Trophoblast cell (in vitro differentiated cells and primary cell): ENCODE measurements around the gene NECTIN2.
"Not testable (repeated sequence)": the region's sequence is repeated elsewhere in the genome, so short reads cannot be mapped to it uniquely, and the experiment has no call there.

Source experiments
- DNase-seq, 2 donors: peaks; one replicate each; pipeline ENCODE4 v3.0.0-alpha.2; 2016
- H2AFZ ChIP-seq: 2 replicates; pipeline ENCODE4 v1.6.1; 2013; ENCODE audit warnings: low read length, moderate library complexity, mild to moderate bottlenecking; ENCODE audit not compliant: insufficient read depth, poor library complexity
- H2AK5ac ChIP-seq: 2 replicates; pipeline ENCODE4 v1.6.1; 2013; ENCODE audit warnings: mild to moderate bottlenecking, low read length
- H2BK120ac ChIP-seq: 2 replicates; pipeline ENCODE4 v1.6.1; 2013; ENCODE audit warnings: low read length, mild to moderate bottlenecking, moderate library complexity; ENCODE audit not compliant: insufficient read depth, poor library complexity
- H2BK12ac ChIP-seq: 2 replicates; pipeline ENCODE4 v1.6.1; 2013; ENCODE audit warnings: mild to moderate bottlenecking, low read length, moderate library complexity
- H2BK5ac ChIP-seq: 2 replicates; pipeline ENCODE4 v1.6.1; 2013; ENCODE audit warnings: low read length, low read depth, moderate library complexity, mild to moderate bottlenecking; ENCODE audit not compliant: poor library complexity
- H3K14ac ChIP-seq: 2 replicates; pipeline ENCODE4 v1.6.1; 2013; ENCODE audit warnings: mild to moderate bottlenecking, low read length
- H3K18ac ChIP-seq: 2 replicates; pipeline ENCODE4 v1.6.1; 2013; ENCODE audit warnings: mild to moderate bottlenecking, low read length
- H3K23ac ChIP-seq: 2 replicates; pipeline ENCODE4 v1.6.1; 2013; ENCODE audit warnings: low read length
- H3K27ac ChIP-seq: 2 replicates; pipeline ENCODE4 v1.5.1; 2013; ENCODE audit warnings: low read depth, mild to moderate bottlenecking, inconsistent platforms, low read length, moderate library complexity
- H3K27me3 ChIP-seq: 2 replicates; pipeline ENCODE4 v1.6.1; 2013; ENCODE audit warnings: inconsistent platforms, mild to moderate bottlenecking, low read length, moderate library complexity; ENCODE audit not compliant: insufficient read depth
- H3K36me3 ChIP-seq, 2 experiments: 1 replicate in 1 of 2; 2 replicates in 1 of 2; pipeline ENCODE4 v1.6.1; 2013; ENCODE audit warnings: low read length in 2 of 2, mild to moderate bottlenecking in 2 of 2, moderate library complexity in 1 of 2; ENCODE audit not compliant: insufficient read depth in 2 of 2, control insufficient read depth in 1 of 2
- H3K4ac ChIP-seq: 2 replicates; pipeline ENCODE4 v1.6.1; 2013; ENCODE audit warnings: low read depth, mild to moderate bottlenecking, low read length, moderate library complexity
- H3K4me1 ChIP-seq, 2 experiments: 1 replicate in 1 of 2; 2 replicates in 1 of 2; pipeline ENCODE4 v1.6.1; 2013; ENCODE audit warnings: low read length in 2 of 2, mild to moderate bottlenecking in 2 of 2, moderate library complexity in 1 of 2; ENCODE audit not compliant: insufficient read depth in 2 of 2, control insufficient read depth in 1 of 2
- H3K4me2 ChIP-seq: 2 replicates; pipeline ENCODE4 v1.6.1; 2013; ENCODE audit warnings: inconsistent platforms, mild to moderate bottlenecking, low read length, moderate library complexity
- H3K4me3 ChIP-seq: 2 replicates; pipeline ENCODE4 v1.5.1; 2013; ENCODE audit warnings: mild to moderate bottlenecking, low read depth, low read length, inconsistent platforms
- H3K79me1 ChIP-seq: one replicate; pipeline ENCODE4 v1.6.1; 2013; ENCODE audit warnings: low read length
- H3K79me2 ChIP-seq: 2 replicates; pipeline ENCODE4 v1.6.1; 2013; ENCODE audit warnings: low read length, mild to moderate bottlenecking; ENCODE audit not compliant: control insufficient read depth, insufficient read depth, poor library complexity
- H3K9ac ChIP-seq: 2 replicates; pipeline ENCODE4 v1.6.1; 2013; ENCODE audit warnings: mild to moderate bottlenecking, low read length
- H3K9me3 ChIP-seq: 2 replicates; pipeline ENCODE4 v1.6.1; 2013; ENCODE audit warnings: low read depth, mild to moderate bottlenecking, control low read depth, inconsistent platforms, low read length; ENCODE audit not compliant: insufficient read depth
- H4K12ac ChIP-seq: 2 replicates; pipeline ENCODE4 v1.6.1; 2013; ENCODE audit warnings: low read depth, mild to moderate bottlenecking, low read length, moderate library complexity
- H4K8ac ChIP-seq: 2 replicates; pipeline ENCODE4 v1.6.1; 2013; ENCODE audit warnings: low read depth, mild to moderate bottlenecking, low read length, moderate library complexity
- H4K91ac ChIP-seq: one replicate; pipeline ENCODE4 v1.6.1; 2013; ENCODE audit warnings: low read depth, mild to moderate bottlenecking, low read length, moderate library complexity
- WGBS: extraction: QIAGEN DNeasy Blood & Tissue Kit; methylation state at CpG from one replicate; pipeline ENCODE4 v1.1.7; 2013; ENCODE audit warnings: missing lambda C conversion rate; ENCODE audit not compliant: insufficient read length, insufficient coverage; ENCODE audit errors: extremely low coverage; 5-methylcytosine and 5-hydroxymethylcytosine counted together

Gene NECTIN2

DNA sequence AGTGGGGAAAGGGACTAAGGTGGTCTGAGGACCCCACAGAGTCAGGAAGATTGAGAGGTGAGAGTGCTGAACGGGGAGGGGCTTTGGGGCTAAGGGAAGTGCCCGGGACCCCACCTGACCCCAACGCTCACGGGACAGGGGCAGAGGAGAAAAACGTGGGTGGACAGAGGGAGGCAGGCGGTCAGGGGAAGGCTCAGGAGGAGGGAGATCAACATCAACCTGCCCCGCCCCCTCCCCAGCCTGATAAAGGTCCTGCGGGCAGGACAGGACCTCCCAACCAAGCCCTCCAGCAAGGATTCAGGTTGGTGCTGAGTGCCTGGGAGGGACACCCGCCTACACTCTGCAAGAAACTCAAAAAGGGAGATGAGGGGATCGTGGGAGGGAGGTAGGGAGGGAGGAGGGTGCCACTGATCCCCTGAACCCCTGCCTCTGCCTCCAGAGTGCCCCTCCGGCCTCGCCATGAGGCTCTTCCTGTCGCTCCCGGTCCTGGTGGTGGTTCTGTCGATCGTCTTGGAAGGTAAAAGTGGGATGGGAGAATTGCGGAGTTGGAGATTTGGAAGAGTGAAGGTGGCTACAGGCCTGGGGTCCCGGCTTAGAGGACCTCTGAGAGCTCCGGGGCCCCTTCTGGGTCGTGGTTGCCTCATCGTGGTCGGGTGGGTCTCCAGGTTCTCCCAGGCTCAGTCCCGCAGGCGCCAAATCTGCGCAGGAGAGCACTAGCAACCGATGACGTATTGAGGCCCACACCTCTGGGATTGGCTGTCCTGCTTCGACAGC lies 68.5 kb downstream of the NECTIN2 start, which contains the start of gene APOC1:
Gene APOC1 (plus strand): TSS at position 176 of the 774 bp plus-strand sequence. CDS start 284 bp downstream, at position 460.
- DNase-seq, result peak; percentile 80 to 87
- not testable (repeated sequence) for H3K36me3 ChIP-seq, H3K23ac ChIP-seq, H2BK12ac ChIP-seq, H3K4ac ChIP-seq, H2AK5ac ChIP-seq, H3K27me3 ChIP-seq, H3K79me2 ChIP-seq, H3K14ac ChIP-seq, H3K79me1 ChIP-seq, H3K9me3 ChIP-seq
- H3K4me3 ChIP-seq, result peak within 1 kb of the TSS; percentile 62
- peak within 1 kb of the TSS; percentile 74 for H4K8ac ChIP-seq
- peak within 1 kb of the TSS; percentile 68 for H2BK120ac ChIP-seq
- peak within 1 kb of the TSS; percentile 64 for H4K12ac ChIP-seq
- peak within 1 kb of the TSS; percentile 52 for H2AFZ ChIP-seq
- H3K18ac ChIP-seq, result peak within 1 kb of the TSS; percentile 5
- peak within 1 kb of the TSS; percentile 61 for H3K4me2 ChIP-seq
- H2BK5ac ChIP-seq, result peak within 1 kb of the TSS; percentile 64
- H3K4me1 ChIP-seq, result peaks cover 5 to 14% of the 10 kb centered on the region in 2 experiments
- peak within 1 kb of the TSS; percentile 54 for H3K27ac ChIP-seq
- WGBS, result no CpG with 5 or more reads among the region's 28 CpGs
- H4K91ac ChIP-seq, result peak within 1 kb of the TSS; percentile 68
- peak within 1 kb of the TSS; percentile 57 for H3K9ac ChIP-seq

DNA sequence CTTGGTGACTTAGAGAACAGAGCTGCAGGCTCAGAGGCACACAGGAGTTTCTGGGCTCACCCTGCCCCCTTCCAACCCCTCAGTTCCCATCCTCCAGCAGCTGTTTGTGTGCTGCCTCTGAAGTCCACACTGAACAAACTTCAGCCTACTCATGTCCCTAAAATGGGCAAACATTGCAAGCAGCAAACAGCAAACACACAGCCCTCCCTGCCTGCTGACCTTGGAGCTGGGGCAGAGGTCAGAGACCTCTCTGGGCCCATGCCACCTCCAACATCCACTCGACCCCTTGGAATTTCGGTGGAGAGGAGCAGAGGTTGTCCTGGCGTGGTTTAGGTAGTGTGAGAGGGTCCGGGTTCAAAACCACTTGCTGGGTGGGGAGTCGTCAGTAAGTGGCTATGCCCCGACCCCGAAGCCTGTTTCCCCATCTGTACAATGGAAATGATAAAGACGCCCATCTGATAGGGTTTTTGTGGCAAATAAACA lies 78.2 kb downstream of the NECTIN2 start:
- WGBS, result no CpG with 5 or more reads among the region's 8 CpGs
- Histone ChIP-seq H3K4me1 (no peaks in the 10 kb centered on the region), H4K8ac (no peak overlapping the region), H4K12ac (no peak overlapping the region), H3K14ac (no peak overlapping the region), H2BK120ac (no peak overlapping the region), H2AK5ac (no peak overlapping the region), H3K4me2 (no peak overlapping the region), H3K27me3 (no peaks in the 10 kb centered on the region), H3K79me2 (no peaks in the 10 kb centered on the region), H3K36me3 (no peaks in the 10 kb centered on the region), H3K4ac (no peak overlapping the region), H3K9ac (no peak overlapping the region), H2BK12ac (no peak overlapping the region), H3K18ac (no peak overlapping the region), H2BK5ac (no peak overlapping the region), H3K27ac (no peak overlapping the region), H3K9me3 (no peaks in the 10 kb centered on the region), H2AFZ (no peak overlapping the region), H4K91ac (no peak overlapping the region), H3K4me3 (no peak overlapping the region), H3K23ac (no peak overlapping the region), H3K79me1 (peaks cover 4% of the 10 kb centered on the region)
- no peak for DNase-seq

- WGBS, result no CpG with 5 or more reads among the region's 8 CpGs
- Histone ChIP-seq H3K9me3 (no peaks in the 10 kb centered on the region), H3K9ac (no peak overlapping the region), H2BK120ac (no peak overlapping the region), H2AK5ac (no peak overlapping the region), H2AFZ (no peak overlapping the region), H3K27me3 (no peaks in the 10 kb centered on the region), H3K36me3 (no peaks in the 10 kb centered on the region), H3K4ac (no peak overlapping the region), H4K12ac (no peak overlapping the region), H3K4me3 (no peak overlapping the region), H2BK12ac (peak overlapping the region; percentile 57), H2BK5ac (no peak overlapping the region), H3K23ac (no peak overlapping the region), H3K18ac (no peak overlapping the region), H3K27ac (no peak overlapping the region), H4K8ac (no peak overlapping the region), H3K4me1 (no peaks in the 10 kb centered on the region), H3K79me1 (peaks cover 4% of the 10 kb centered on the region), H3K4me2 (no peak overlapping the region), H3K79me2 (no peaks in the 10 kb centered on the region), H4K91ac (no peak overlapping the region), H3K14ac (no peak overlapping the region)
- peak in 1 of 2 donors; percentile 29 for DNase-seq
Measured at GRCh38 chr19:44925114-44925891, 79.2 kb downstream of the NECTIN2 start.

DNA sequence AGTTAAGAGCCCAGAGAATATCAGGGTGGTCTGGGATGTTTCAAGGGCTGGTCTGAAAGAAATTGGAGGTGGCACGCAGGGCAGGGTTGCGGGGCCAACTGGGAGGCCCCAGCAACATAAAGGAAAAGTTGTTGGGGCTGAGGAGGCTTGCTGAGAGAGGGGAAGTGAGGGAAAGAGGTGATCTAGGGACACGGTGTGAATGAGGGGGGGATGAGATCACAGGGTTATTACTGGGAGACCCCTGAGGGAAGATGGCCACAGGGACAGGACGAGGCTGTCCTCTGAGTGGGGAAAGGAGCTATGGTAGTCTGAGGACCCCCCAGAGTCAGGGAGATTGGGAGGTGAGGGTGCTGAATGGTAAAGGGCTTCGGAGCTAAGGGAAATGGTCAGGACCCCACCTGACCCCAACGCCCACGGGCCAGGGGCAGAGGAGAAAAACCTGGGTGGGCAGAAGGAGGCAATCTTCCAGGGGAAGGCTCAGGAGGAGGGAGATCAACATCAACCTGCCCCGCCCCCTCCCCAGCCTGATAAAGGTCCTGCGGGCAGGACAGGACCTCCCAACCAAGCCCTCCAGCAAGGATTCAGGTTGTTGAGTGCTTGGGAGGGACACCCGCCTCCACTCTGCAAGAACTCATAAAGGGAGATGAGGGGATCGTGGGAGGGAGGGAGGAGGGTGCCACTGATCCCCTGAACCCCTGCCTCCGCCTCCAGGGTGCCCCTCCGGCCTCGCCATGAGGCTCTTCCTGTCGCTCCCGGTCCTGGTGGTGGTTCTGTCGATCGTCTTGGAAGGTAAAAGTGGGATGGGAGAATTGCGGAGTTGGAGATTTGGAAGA lies 80.4 kb downstream of the NECTIN2 start:
- not testable (repeated sequence) for H3K79me1 ChIP-seq, H3K9me3 ChIP-seq, H4K12ac ChIP-seq, H4K8ac ChIP-seq, H2AK5ac ChIP-seq, H3K18ac ChIP-seq, H3K4ac ChIP-seq, H3K23ac ChIP-seq, H3K27me3 ChIP-seq, H4K91ac ChIP-seq, H2BK12ac ChIP-seq, H3K9ac ChIP-seq, H3K4me1 ChIP-seq, H3K14ac ChIP-seq, H3K4me3 ChIP-seq, H3K36me3 ChIP-seq, H2BK120ac ChIP-seq, H3K79me2 ChIP-seq, H3K27ac ChIP-seq, DNase-seq, H2BK5ac ChIP-seq
- Histone ChIP-seq H2AFZ (peak overlapping the region; percentile 66), H3K4me2 (peak overlapping the region; percentile 58)
- WGBS, result no CpG with 5 or more reads among the region's 19 CpGs
